MCF 10A (cell line): ENCODE results near the gene HK1. TPM values are rescaled to one million over a fixed set of nuclear protein-coding genes. Genes with fewer than 3 reads are reported as not detected.
A peak's percentile ranks its signal among the peaks of the same experiment; 100 is the strongest.

Source experiments
- BruUV-seq: library from RNA; stranded (reverse); fragments of 400-500 nt; replicated peaks from 2 replicates; lab custom pipeline; 2021; lab: Mats Ljungman, UMichigan
- CTCF ChIA-PET: fragments of 300-600 bp; sonication (Branson Sonifier 250); formaldehyde crosslinking; extraction: SDS; loops from one replicate; lab custom pipeline; 2021; ENCODE audit warnings: antibody characterized with exemption, inconsistent platforms; lab: Yijun Ruan, JAX
- POLR2A ChIA-PET: fragments of 300-600, 350-650 bp; sonication (Branson Sonifier 250); formaldehyde crosslinking; extraction: SDS; loops from one replicate; lab custom pipeline; 2020; ENCODE audit warnings: antibody characterized with exemption, inconsistent platforms; lab: Yijun Ruan, JAX
- DNase-seq: peaks from one replicate; pipeline ENCODE4 v3.0.0-alpha.2; 2018; ENCODE audit not compliant: unreplicated experiment
- H3K27ac Mint-ChIP-seq: one replicate; pipeline ENCODE4 v1.8.0; 2022; ENCODE audit warnings: mild to moderate bottlenecking, low read depth, mixed read lengths; ENCODE audit not compliant: unreplicated experiment
- H3K27me3 Mint-ChIP-seq: one replicate; pipeline ENCODE4 v1.8.0; 2022; ENCODE audit warnings: mixed read lengths; ENCODE audit not compliant: insufficient read depth, unreplicated experiment
- H3K36me3 Mint-ChIP-seq: one replicate; pipeline ENCODE4 v1.8.0; 2022; ENCODE audit warnings: mild to moderate bottlenecking, moderate library complexity, mixed read lengths; ENCODE audit not compliant: insufficient read depth, unreplicated experiment
- H3K4me1 Mint-ChIP-seq: one replicate; pipeline ENCODE4 v1.8.0; 2022; ENCODE audit warnings: mixed read lengths; ENCODE audit not compliant: insufficient read depth, unreplicated experiment
- H3K4me3 Mint-ChIP-seq: one replicate; pipeline ENCODE4 v1.8.0; 2022; ENCODE audit warnings: mild to moderate bottlenecking, moderate library complexity, mixed read lengths; ENCODE audit not compliant: unreplicated experiment
- H3K9me3 Mint-ChIP-seq: one replicate; pipeline ENCODE4 v1.8.0; 2022; ENCODE audit warnings: mixed read lengths; ENCODE audit not compliant: unreplicated experiment
- intact Hi-C: fragments of 100-400 bp; cut with micrococcal nuclease; formaldehyde crosslinking; loops from 2 replicates; pipeline ENCODE4 v1.14.1; 2022
- total RNA-seq: library from RNA; stranded (reverse); gene quantifications from 2 replicates; pipeline ENCODE4 v1.2.3, GENCODE V29; 2022
- TF ChIP-seq, protein P1 (sequence below): fragments of 200-600 bp; IDR thresholded peaks from one replicate; pipeline ENCODE4 v1.8.0; 2022; ENCODE audit warnings: antibody characterized with exemption, mild to moderate bottlenecking; ENCODE audit not compliant: unreplicated experiment

Gene HK1
- total RNA-seq, 1 experiment from 2014 or later = 134 TPM

- H3K27ac Mint-ChIP-seq = peak overlapping the region; percentile 65
- H3K36me3 Mint-ChIP-seq = peaks cover 7% of the 10 kb centered on the region
- CTCF ChIA-PET = interaction anchor here (1.1 to 2.1 kb wide), 4 partner anchors 21 to 91 kb away, joined by 3 to 7 read pairs (median 4); no protein-coding TSS in a partner anchor
- no TSS peak for BruUV-seq
- TF ChIP-seq, protein P1, sequence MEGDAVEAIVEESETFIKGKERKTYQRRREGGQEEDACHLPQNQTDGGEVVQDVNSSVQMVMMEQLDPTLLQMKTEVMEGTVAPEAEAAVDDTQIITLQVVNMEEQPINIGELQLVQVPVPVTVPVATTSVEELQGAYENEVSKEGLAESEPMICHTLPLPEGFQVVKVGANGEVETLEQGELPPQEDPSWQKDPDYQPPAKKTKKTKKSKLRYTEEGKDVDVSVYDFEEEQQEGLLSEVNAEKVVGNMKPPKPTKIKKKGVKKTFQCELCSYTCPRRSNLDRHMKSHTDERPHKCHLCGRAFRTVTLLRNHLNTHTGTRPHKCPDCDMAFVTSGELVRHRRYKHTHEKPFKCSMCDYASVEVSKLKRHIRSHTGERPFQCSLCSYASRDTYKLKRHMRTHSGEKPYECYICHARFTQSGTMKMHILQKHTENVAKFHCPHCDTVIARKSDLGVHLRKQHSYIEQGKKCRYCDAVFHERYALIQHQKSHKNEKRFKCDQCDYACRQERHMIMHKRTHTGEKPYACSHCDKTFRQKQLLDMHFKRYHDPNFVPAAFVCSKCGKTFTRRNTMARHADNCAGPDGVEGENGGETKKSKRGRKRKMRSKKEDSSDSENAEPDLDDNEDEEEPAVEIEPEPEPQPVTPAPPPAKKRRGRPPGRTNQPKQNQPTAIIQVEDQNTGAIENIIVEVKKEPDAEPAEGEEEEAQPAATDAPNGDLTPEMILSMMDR = no peak
- POLR2A ChIA-PET = interaction anchor here (1.0 to 13.3 kb wide), 7 partner anchors 11 to 59 kb away, joined by 3 to 282 read pairs (median 44); no protein-coding TSS in a partner anchor
- H3K4me3 Mint-ChIP-seq = no peak overlapping the region
- DNase-seq = peak; percentile 77
- intact Hi-C loops = loop anchor here (5.0 kb wide), 1 partner anchor 46 kb away; no protein-coding TSS in a partner anchor
- no peaks in the 10 kb centered on the region for H3K27me3 Mint-ChIP-seq
- H3K4me1 Mint-ChIP-seq = peaks cover 26% of the 10 kb centered on the region
- H3K9me3 Mint-ChIP-seq = no peaks in the 10 kb centered on the region
These were observed 38.2 kb downstream of the HK1 start for GRCh38 chr10:69316313-69317059.

GRCh38 chr10:69317175-69317604, 38.9 kb downstream of the HK1 start:
- Mint-ChIP-seq H3K4me1 (peaks cover 26% of the 10 kb centered on the region), H3K9me3 (no peaks in the 10 kb centered on the region), H3K36me3 (peaks cover 7% of the 10 kb centered on the region), H3K4me3 (peak overlapping the region; percentile 93), H3K27ac (peak overlapping the region; percentile 51), H3K27me3 (no peaks in the 10 kb centered on the region)
- peak; percentile 44 for DNase-seq
- TF ChIP-seq, protein P1 = no peak
- ChIA-PET POLR2A (interaction anchor here (0.7 to 13.3 kb wide), 10 partner anchors 10 to 129 kb away, joined by 3 to 282 read pairs (median 26); no protein-coding TSS in a partner anchor), CTCF (interaction anchor here (1.0 to 2.1 kb wide), 6 partner anchors 20 to 90 kb away, joined by 3 to 7 read pairs (median 4); no protein-coding TSS in a partner anchor)
- BruUV-seq = no TSS peak
- intact Hi-C loops = loop anchor here (5.0 kb wide), 1 partner anchor 45 kb away; no protein-coding TSS in a partner anchor

DNA sequence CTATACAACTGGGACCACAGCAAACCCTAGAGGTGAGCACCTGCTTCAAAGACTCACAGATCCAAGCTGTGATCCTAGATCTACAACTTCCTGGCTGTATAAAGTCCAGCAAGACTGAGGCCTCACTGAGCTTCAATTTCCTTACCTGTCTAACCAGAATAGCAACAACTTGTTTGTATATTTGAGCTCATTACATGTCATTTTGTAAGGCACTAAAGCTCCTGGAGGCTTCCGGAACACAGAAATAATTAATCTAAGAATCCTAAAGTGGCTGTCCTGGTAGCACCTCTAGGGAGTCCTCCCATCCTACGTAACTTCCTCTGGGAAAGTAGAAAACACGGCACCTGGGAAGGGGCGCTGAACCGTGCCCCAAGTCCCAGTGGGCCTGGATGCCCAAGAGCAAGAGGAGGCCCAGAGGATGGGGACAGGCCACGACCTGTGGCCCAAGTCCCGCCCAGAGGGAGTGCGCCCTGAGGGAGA, 39.4 kb downstream of the HK1 start:
- peaks cover 7% of the 10 kb centered on the region for H3K36me3 Mint-ChIP-seq
- H3K4me1 Mint-ChIP-seq = peaks cover 26% of the 10 kb centered on the region
- no peaks in the 10 kb centered on the region for H3K27me3 Mint-ChIP-seq
- H3K27ac Mint-ChIP-seq = peak overlapping the region; percentile 51
- H3K9me3 Mint-ChIP-seq = no peaks in the 10 kb centered on the region
- BruUV-seq = no TSS peak
- TF ChIP-seq, protein P1 = no peak
- ChIA-PET POLR2A (interaction anchor here (0.6 to 13.3 kb wide), 14 partner anchors 10 to 129 kb away, joined by 3 to 282 read pairs (median 6); no protein-coding TSS in a partner anchor), CTCF (interaction anchor here (1.0 to 2.1 kb wide), 6 partner anchors 20 to 89 kb away, joined by 3 to 7 read pairs (median 4); no protein-coding TSS in a partner anchor)
- peak overlapping the region; percentile 93 for H3K4me3 Mint-ChIP-seq
- intact Hi-C loops = loop anchor here (2.0 to 5.0 kb wide), 2 partner anchors 45 to 81 kb away; no protein-coding TSS in a partner anchor
- DNase-seq = no peak
